GM18519 (cell line): ENCODE data around the gene GPR156.
"Not testable (repeated sequence)": the region's sequence is repeated elsewhere in the genome, so short reads cannot be mapped to it uniquely, and the experiment has no call there.

Source experiments
- ATAC-seq: cut with Tn5 transposase; IDR thresholded peaks from one replicate; pipeline ENCODE4 v1.9.1; 2021; ENCODE audit warnings: mild to moderate bottlenecking, moderate library complexity; ENCODE audit not compliant: unreplicated experiment, low FRiP score

The GPR156 gene

GRCh38 chr3:120284747-120285507, at the start of gene GPR156:
TSS of gene GPR156 (minus strand) at chr3:120285222. CDS start at chr3:120244098, 41,124 bp downstream.
- no peak for ATAC-seq

- no peak for ATAC-seq
Measured at GRCh38 chr3:120332646-120333045, 47.6 kb upstream of the GPR156 start.

- ATAC-seq = no peak
Measured at GRCh38 chr3:120331076-120331475, 46.1 kb upstream of the GPR156 start.

DNA sequence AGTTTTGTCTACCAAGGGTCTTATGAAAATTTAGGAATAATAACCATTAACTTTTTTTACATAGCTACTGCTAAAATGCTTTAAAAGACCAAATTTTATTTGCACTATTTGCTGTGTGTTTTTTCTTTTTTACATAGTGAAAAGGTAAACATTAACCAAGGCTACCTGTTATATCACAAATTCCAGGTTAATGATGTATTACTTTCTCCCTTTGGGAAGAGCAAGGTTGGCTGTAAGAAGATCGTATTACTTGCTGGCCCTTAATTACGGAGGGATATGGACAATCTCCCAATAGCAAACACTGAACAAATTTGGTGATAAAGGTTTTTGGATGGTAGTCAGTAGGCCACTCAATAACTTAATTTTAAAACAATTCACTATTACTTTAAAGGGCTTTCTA, 41.8 kb upstream of the GPR156 start:
- no peak for ATAC-seq

DNA sequence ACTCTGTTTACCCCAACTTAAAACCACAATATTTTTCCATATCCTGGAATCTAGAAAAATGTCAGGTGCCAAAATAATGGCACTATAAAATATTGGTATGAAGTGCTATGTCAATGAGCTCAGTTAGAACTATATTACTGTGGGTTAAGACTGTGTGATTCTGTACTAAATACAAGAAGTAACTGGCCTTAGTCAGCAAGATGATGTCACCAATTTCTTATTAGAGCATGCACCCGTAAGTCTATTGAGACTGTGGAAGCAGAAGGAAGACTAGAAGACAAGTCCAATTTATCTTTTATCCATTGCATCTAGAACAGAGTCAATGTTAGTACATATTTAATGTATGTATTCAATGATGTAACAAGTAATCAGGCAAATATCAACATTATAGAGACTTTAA, 39.2 kb upstream of the GPR156 start:
- ATAC-seq = no peak

GRCh38 chr3:120323761-120324160, 38.7 kb upstream of the GPR156 start:
- ATAC-seq = not testable (repeated sequence)

GRCh38 chr3:120311863-120312794, 27.1 kb upstream of the GPR156 start:
- no peak for ATAC-seq

DNA sequence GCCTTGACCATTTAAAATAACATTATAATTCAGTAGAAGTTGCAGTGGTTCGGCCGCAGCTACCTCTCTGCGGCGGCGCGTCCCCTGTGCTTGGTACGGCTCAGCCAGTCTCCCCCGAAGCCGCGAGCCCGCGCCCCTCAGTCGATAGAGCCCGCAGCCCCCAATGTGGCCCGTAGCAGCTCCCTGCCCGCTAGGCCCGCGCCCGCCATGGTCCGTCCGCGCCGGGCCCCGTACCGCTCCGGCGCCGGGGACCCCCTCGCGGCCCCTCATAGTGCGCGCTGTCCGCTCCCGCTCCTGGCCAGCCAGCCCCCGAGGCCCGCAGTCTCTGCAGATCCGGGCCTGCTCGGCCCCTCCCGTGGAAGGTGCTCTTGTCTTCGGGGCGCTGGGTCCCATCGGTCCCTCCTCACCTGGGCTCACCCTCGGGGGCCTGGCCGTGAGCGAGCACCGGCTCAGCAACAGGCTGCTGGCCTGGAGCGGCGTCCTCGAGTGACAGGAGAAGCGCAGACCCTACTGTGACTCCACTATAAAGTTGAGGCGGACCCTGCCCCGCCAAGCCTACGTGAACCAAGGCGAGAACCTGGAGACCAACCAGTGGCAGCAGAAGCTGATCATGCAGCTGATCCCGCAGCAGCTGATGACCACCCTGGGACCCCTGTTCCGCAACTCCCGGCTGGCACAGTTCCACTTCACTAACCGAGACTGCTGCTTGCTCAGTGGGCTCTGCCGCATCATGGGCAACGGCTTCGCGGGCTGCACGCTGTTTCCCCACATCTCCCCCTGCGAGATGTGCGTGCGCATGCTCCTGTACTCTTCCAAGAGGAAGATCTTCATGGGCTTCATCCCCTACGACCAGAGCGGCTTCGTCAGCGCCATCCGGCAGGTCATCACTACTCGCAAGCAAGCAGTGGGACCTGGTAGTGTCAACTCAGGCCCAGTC, 21.8 kb upstream of the GPR156 start:
- no peak for ATAC-seq

DNA sequence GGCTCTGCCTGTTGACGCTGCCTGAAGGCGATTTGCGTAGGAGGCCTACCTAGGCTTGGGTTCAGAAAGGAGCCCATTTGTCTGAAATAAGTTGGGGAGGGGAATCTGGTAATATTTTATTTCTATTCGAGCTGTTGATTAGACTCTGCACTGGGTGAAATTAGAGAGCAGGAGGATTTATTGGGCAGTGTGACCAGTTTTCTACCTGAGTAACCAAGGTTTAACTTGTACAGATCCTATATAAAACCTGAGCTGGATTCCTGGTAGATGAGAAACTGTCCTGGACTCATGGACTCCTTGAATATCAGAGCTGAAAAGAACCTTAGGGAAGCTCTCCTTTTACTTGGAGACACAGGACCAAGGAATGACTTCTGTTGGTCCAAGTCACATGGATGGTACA, 19.6 kb upstream of the GPR156 start:
- ATAC-seq = no peak

DNA sequence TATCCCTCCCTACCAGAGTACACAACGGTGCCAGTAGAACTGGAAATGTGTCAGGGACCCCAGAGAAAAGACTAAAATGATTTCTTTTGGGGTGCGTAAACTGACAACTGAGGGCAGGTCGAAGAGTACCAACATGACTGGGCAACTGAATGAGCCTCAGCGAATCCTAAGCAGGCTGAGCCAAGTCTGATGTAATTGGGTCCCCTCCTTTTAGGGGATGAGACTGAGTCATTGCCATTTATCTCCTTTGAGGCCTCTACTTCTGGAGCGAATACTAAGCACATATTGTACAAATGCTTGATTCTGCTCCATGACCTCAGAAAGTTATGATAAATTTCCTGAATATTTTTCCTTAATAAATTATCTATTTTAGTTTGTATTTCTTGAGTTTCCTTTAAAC, 17.3 kb upstream of the GPR156 start:
- ATAC-seq = no peak

GRCh38 chr3:120300971-120301370, 15.9 kb upstream of the GPR156 start:
- no peak for ATAC-seq

DNA sequence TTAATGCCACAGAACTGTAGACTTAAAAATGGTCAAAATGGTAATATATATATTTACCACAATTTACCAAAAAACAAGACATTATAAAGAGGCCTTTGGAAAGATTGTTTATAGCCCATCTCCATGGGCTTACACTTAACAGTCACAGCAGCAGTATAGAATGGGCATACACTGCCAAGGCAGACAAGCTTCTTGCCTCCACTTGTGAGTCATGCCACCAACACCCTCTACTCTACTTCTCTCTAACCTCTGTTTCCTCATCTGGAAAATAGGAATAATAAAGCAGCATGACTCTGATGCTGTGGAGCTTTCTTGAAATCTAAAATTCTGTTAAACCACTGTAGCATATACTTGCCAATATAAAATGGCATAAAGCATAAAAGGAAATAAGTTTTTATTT, 14.4 kb upstream of the GPR156 start:
- no peak for ATAC-seq

DNA sequence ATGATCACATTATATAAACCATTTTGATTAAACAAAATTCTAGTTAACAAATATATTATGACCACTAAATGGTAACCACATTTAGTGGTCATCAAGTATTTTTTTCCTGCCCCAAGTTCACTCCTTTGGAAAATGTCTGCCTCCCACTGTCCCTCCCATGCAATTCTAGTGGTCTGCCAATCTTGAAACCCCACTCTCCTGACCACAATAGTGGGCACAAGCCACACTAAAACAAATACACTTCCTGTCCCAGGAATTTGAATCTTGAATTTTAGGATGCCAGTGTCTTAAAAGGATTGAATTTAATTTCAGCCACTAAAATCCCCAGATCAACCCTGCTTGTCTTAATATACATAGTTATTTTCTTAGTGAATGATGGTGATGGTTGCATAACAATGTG, 14.0 kb upstream of the GPR156 start:
- ATAC-seq = no peak

DNA sequence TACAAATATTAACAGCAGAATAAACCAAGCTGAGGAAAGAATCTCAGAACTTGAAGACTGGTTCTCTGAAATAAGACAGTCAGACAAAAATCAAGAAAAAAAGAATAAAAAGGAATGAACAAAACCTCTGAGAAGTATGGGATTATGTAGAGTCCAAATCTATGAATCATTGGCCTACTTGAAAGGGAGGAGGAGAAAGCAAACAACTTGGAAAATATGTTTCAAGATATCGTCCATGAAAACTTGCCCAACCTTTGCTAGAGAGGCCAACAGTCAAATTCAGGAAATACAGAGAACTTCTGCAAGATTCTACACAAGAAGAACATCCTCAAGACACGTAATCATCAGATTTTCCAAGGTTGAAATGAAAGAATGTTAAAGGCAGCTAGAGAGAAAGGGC, 6.5 kb upstream of the GPR156 start:
- ATAC-seq = not testable (repeated sequence)

DNA sequence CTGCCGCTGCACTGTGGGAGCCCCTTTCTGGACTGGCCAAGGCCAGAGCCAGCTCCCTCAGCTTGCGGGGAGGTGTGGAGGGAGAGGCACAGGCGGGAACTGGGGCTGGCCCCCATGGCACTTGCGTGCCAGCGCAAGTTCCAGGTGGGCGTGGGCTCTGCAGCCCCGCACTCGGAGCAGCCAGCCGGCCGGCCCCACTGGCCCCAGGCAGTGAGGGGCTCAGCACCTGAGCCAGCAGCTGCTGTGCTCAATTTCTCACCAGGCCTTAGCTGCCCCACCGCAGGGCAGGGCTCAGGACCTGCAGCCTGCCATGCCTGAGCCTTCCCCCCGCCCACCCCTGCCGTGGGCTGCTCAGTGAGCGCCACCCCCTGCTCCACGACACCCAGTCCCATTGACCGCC, 4.6 kb upstream of the GPR156 start:
- no peak for ATAC-seq

GRCh38 chr3:120286465-120286864, 1.4 kb upstream of the GPR156 start:
- ATAC-seq = no peak

DNA sequence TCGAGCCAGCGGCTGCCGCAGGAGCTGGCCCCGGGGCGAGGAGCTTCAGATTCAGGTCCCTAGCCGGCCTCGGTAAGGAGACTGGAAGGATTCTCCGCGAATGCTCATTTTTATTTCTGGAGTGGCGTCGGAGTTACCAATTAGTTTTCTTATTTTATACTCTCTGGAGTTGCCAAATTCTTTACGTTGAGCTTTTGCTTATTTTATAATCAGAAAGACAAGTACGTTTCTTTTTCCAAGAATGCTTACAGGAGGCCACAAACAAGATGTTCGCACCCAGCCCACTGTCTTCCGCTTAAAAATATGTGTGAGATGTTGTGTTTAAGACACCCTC, 453 bp upstream of the GPR156 start:
- no peak for ATAC-seq

DNA sequence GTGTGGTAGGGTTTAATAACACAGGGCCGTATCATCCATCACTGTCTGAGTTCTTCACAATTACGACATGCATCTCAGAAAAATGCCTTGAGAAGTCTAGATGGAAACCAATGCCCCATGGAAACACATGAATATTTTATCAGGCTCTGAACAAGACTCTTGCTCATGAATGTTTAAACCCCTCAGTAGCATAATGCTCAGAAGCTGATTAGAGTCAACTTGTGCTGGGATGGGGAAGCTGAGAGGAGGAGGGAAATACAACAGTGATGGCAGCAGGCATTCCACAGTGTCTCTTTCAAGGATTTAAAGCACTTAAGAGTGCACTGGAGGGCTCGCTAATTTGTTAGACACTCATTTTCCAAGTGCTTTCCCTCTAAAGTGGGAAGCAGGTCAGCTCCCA, 3.8 kb downstream of the GPR156 start:
- no peak for ATAC-seq

DNA sequence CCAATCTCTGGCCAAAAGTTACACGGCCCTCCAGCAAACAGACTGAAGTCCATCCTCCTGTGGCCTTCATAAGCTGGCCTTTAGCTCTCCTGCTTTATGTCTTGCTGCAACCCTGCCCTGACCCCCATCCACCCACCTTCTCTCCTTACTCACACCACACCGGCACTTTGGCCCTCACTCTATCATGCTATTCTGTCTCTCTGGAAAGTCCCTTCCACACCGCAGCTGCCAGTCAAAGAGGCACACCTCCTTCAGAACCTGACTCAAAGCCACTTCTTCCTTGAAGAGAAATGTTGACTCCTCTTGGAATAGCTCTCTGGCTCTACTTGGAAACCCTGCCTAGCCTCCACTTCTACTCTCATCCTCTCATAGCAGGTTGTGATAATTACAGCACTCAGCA, 4.5 kb downstream of the GPR156 start:
- ATAC-seq = no peak

DNA sequence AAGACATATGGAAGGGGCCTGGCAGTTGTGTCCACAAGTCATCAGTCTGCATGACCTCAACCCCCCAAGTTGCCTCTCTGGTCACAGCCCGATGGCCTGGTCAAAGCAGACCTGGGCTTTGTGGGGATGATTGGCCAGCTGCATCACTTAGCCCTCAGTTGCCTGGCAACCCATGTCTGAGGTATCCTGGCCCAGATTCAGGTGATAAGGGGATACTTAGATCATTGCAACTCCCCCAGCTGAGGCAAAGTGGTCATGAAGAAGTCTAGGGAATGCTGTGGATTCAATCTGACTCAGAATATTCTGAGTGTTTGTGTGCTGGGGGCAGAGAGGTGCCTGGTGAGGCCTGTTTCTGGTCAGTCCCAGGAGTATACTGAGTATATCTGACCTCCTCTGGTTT, 5.0 kb downstream of the GPR156 start:
- ATAC-seq = no peak

DNA sequence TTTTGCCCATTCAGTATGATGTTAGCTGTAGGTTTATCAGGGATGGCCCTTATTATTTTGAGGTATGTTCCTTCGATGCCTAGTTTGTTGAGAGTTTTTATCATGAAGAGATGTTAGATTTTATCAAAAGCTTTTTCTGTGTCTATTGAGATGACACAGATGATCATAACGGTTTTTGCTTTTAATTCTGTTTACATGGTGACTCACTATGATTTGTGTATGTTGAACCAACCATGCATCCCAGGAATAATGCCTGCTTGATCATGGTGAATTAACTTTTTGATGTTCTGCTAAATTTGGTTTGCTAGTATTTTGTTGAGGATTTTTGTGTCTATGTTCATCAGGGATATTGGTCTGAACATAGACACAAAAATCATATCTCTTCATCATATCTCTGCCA, 8.3 kb downstream of the GPR156 start:
- ATAC-seq = no peak
